Progenitor cell of endocrine pancreas (in vitro differentiated cells): Measurements from ENCODE around the gene C8A. TPM values are rescaled to one million over a fixed set of nuclear protein-coding genes. Genes with fewer than 3 reads are reported as not detected.

Experiments used
- DNase-seq: peaks from one replicate; pipeline ENCODE4 v3.0.0; 2021; ENCODE audit warnings: low spot score; ENCODE audit not compliant: unreplicated experiment
- H3K27ac Mint-ChIP-seq: 2 replicates; pipeline ENCODE4 v1.8.0; 2021; ENCODE audit warnings: mild to moderate bottlenecking, moderate library complexity, mixed read lengths
- H3K27me3 Mint-ChIP-seq: 2 replicates; pipeline ENCODE4 v1.8.0; 2021; ENCODE audit warnings: mixed read lengths
- H3K36me3 Mint-ChIP-seq: 2 replicates; pipeline ENCODE4 v1.8.0; 2022; ENCODE audit warnings: mixed read lengths; ENCODE audit not compliant: insufficient read depth
- H3K4me1 Mint-ChIP-seq: 2 replicates; pipeline ENCODE4 v1.8.0; 2021; ENCODE audit warnings: low read depth, mixed read lengths
- H3K4me3 Mint-ChIP-seq: 2 replicates; pipeline ENCODE4 v1.8.0; 2021; ENCODE audit warnings: low read depth, mild to moderate bottlenecking, moderate library complexity, mixed read lengths
- H3K9me3 Mint-ChIP-seq: 2 replicates; pipeline ENCODE4 v1.8.0; 2021; ENCODE audit warnings: low read depth, mixed read lengths
- CTCF ChIP-seq: fragments of 200-600 bp; sonication (generic); IDR thresholded peaks from one replicate; pipeline ENCODE4 v1.5.0; 2021; ENCODE audit warnings: antibody characterized with exemption, mild to moderate bottlenecking; ENCODE audit not compliant: unreplicated experiment
- total RNA-seq: library from RNA; stranded (reverse); gene quantifications from 2 replicates; pipeline ENCODE4 v1.2.1, GENCODE V29; 2021

Gene C8A
- total RNA-seq, 1 donor from 2014 or later: 0.77 TPM

- Mint-ChIP-seq H3K4me1 (peaks cover 18% of the 10 kb centered on the region), H3K27ac (no peak overlapping the region), H3K36me3 (no peaks in the 10 kb centered on the region), H3K9me3 (no peaks in the 10 kb centered on the region), H3K27me3 (no peaks in the 10 kb centered on the region), H3K4me3 (no peak overlapping the region)
- TF ChIP-seq CTCF: no peak
- no peak for DNase-seq
Observed at GRCh38 chr1:56964349-56965017, 109.9 kb downstream of the C8A start.

- H3K27ac Mint-ChIP-seq: no peak overlapping the region
Observed at GRCh38 chr1:56965191-56965590, 110.6 kb downstream of the C8A start.

GRCh38 chr1:56965916-56966697 is 111.5 kb downstream of the C8A start, which contains the start of gene C8B:
Gene C8B, minus strand, starts transcription at chr1:56966015. Its CDS starts 67 bp downstream, at chr1:56965948.
- H3K4me1 Mint-ChIP-seq: peaks cover 23% of the 10 kb centered on the region
- H3K36me3 Mint-ChIP-seq: no peaks in the 10 kb centered on the region
- no peak for TF ChIP-seq CTCF
- no peak for DNase-seq
- H3K27ac Mint-ChIP-seq: no peak within 1 kb of the TSS
- H3K4me3 Mint-ChIP-seq: no peak within 1 kb of the TSS
- no peaks in the 10 kb centered on the region for H3K9me3 Mint-ChIP-seq
- H3K27me3 Mint-ChIP-seq: peaks cover 2% of the 10 kb centered on the region

More at GRCh38 chr1:56965191-56965590, 110.6 kb downstream of the C8A start:
- H3K36me3 Mint-ChIP-seq: no peaks in the 10 kb centered on the region
- no peak for TF ChIP-seq CTCF
- H3K4me3 Mint-ChIP-seq: no peak overlapping the region
- DNase-seq: no peak
- no peaks in the 10 kb centered on the region for H3K27me3 Mint-ChIP-seq
- no peaks in the 10 kb centered on the region for H3K9me3 Mint-ChIP-seq
- H3K4me1 Mint-ChIP-seq: peaks cover 19% of the 10 kb centered on the region

- Mint-ChIP-seq H3K4me1 (peaks cover 23% of the 10 kb centered on the region), H3K27ac (no peak overlapping the region), H3K27me3 (peaks cover 2% of the 10 kb centered on the region), H3K9me3 (no peaks in the 10 kb centered on the region), H3K4me3 (no peak overlapping the region), H3K36me3 (no peaks in the 10 kb centered on the region)
- no peak for TF ChIP-seq CTCF
- DNase-seq: no peak
Observed at GRCh38 chr1:56966698-56966999, 112.1 kb downstream of the C8A start.

GRCh38 chr1:56967355-56967754 is 112.8 kb downstream of the C8A start:
- Mint-ChIP-seq H3K27me3 (peaks cover 2% of the 10 kb centered on the region), H3K4me1 (peaks cover 23% of the 10 kb centered on the region), H3K27ac (peak overlapping the region; percentile 33), H3K36me3 (no peaks in the 10 kb centered on the region), H3K4me3 (no peak overlapping the region), H3K9me3 (no peaks in the 10 kb centered on the region)
- TF ChIP-seq CTCF: no peak
- DNase-seq: no peak

Other genes with a start within 250 kb of the C8A start
- gene PRKAA2, start 209.5 kb upstream of the C8A start, total RNA-seq: 8.6 and 8.9 TPM in 2 replicates
- gene FYB2, start 35.4 kb upstream of the C8A start, total RNA-seq: 7.6 and 9.6 TPM in 2 replicates
- 0.26 TPM in 1 of 2 replicates, not detected in the other for gene C8B, start 111.2 kb downstream of the C8A start, total RNA-seq